Keratinocyte (primary cell): ENCODE data around the gene C12orf60. TPM values are rescaled to one million over a fixed set of nuclear protein-coding genes. Genes with fewer than 3 reads are reported as not detected.

ENCODE experiments used
- DNase-seq: peaks from one replicate; pipeline ENCODE4 v3.0.0-alpha.2; 2011; ENCODE audit warnings: low read depth, missing footprints, low spot score
- FAIRE-seq: peaks from 2 replicates; lab custom pipeline; 2011; peaks lifted over from hg19 to GRCh38; lab: Jason Lieb, UNC
- H2AFZ ChIP-seq: 2 replicates; pipeline ENCODE4 v1.6.0; 2012; ENCODE audit warnings: low read length, control low read depth, inconsistent platforms; ENCODE audit not compliant: control insufficient read depth
- H3K27ac ChIP-seq: 2 replicates; pipeline ENCODE4 v1.5.1; 2011; ENCODE audit warnings: low read length; ENCODE audit not compliant: control insufficient read depth, insufficient read depth
- H3K27me3 ChIP-seq: 3 replicates; pipeline ENCODE4 v1.6.0; 2011; ENCODE audit warnings: low read length; ENCODE audit not compliant: control insufficient read depth, insufficient read depth; ENCODE audit errors: extremely low read depth
- H3K36me3 ChIP-seq, 2 experiments: 2 replicates in 1 of 2; 3 replicates in 1 of 2; pipeline ENCODE4 v1.5.1; 2011; ENCODE audit warnings: low read length in 2 of 2, mild to moderate bottlenecking in 1 of 2; ENCODE audit not compliant: control insufficient read depth in 2 of 2, insufficient read depth in 2 of 2; ENCODE audit errors: extremely low read depth in 1 of 2
- H3K4me1 ChIP-seq: 3 replicates; pipeline ENCODE4 v1.5.1; 2011; ENCODE audit warnings: low read length; ENCODE audit not compliant: control insufficient read depth, insufficient read depth; ENCODE audit errors: extremely low read depth
- H3K4me2 ChIP-seq: 3 replicates; pipeline ENCODE4 v1.6.0; 2011; ENCODE audit warnings: low read depth, low read length; ENCODE audit not compliant: control insufficient read depth, insufficient read depth; ENCODE audit errors: extremely low read depth
- H3K4me3 ChIP-seq, 3 experiments: fragments of 200-600 bp in 1 of 3; sonication (generic) in 1 of 3; 2 replicates in 2 of 3; 3 replicates in 1 of 3; pipeline ENCODE4 v1.5.1; 2011 to 2016; ENCODE audit warnings: low read length in 3 of 3, mild to moderate bottlenecking in 3 of 3, control low read depth in 2 of 3, inconsistent platforms in 1 of 3, low read depth in 1 of 3, mixed read lengths in 1 of 3, mixed run types in 1 of 3, moderate library complexity in 1 of 3; ENCODE audit not compliant: control insufficient read depth in 2 of 3, insufficient read depth in 2 of 3; ENCODE audit errors: extremely low read depth in 1 of 3
- H3K79me2 ChIP-seq: 2 replicates; pipeline ENCODE4 v1.6.0; 2012; ENCODE audit warnings: low read length; ENCODE audit not compliant: control insufficient read depth, insufficient read depth
- H3K9ac ChIP-seq: 3 replicates; pipeline ENCODE4 v1.6.0; 2011; ENCODE audit warnings: low read length; ENCODE audit not compliant: control insufficient read depth, insufficient read depth; ENCODE audit errors: extremely low read depth
- H3K9me1 ChIP-seq: 3 replicates; pipeline ENCODE4 v1.6.0; 2011; ENCODE audit warnings: low read length; ENCODE audit not compliant: control insufficient read depth, insufficient read depth; ENCODE audit errors: extremely low read depth
- H3K9me3 ChIP-seq: 2 replicates; pipeline ENCODE4 v1.5.1; 2012; ENCODE audit warnings: low read depth, low read length; ENCODE audit not compliant: control insufficient read depth
- H4K20me1 ChIP-seq: 3 replicates; pipeline ENCODE4 v1.6.0; 2011; ENCODE audit warnings: low read length; ENCODE audit not compliant: control insufficient read depth, insufficient read depth; ENCODE audit errors: extremely low read depth
- EZH2 ChIP-seq: IDR thresholded peaks from one replicate; pipeline ENCODE4 v1.6.1; 2012; ENCODE audit warnings: inconsistent platforms, mild to moderate bottlenecking, low read length, moderate library complexity
- dilution Hi-C: fragments of 300-500 bp; cut with MboI; formaldehyde crosslinking; loops from one replicate; pipeline ENCODE4 v1.7.0; 2020; ENCODE audit warnings: low sequenced_read_pairs; ENCODE audit not compliant: extremely low pct_ligation_motif_present
- polyA plus RNA-seq, 5 experiments: library from polyadenylated mRNA; depleted of rRNA in 3 of 5; stranded (reverse) in 3 of 5; stranded (forward) in 1 of 5; unstranded in 1 of 5; fragments of >200 nt; gene quantifications; 1 replicate in 1 of 5; 2 replicates in 3 of 5; 3 replicates in 1 of 5; pipeline versions ENCODE4 v1.2.1 to v1.2.3, GENCODE V29; 2011 to 2012; ENCODE audit warnings: missing spikeins in 2 of 5, low read depth in 1 of 5, low replicate concordance in 1 of 5
- TF ChIP-seq, protein P1 (sequence below), 3 experiments: IDR thresholded peaks in 1 of 3; conservative IDR thresholded peaks in 1 of 3; optimal IDR thresholded peaks in 1 of 3; 2 replicates in 2 of 3; 3 replicates in 1 of 3; pipeline versions ENCODE3 to v1.5.1; 2011; ENCODE audit warnings: low read length in 3 of 3, mild to moderate bottlenecking in 3 of 3, moderate library complexity in 2 of 3, control low read depth in 1 of 3, inconsistent platforms in 1 of 3; ENCODE audit not compliant: insufficient read depth in 2 of 3; ENCODE audit errors: extremely low read depth in 1 of 3

C12orf60 gene
- polyA plus RNA-seq, 1 donor (not counting 4 experiments of a cell fraction or from before 2014, with no cell fraction given) = 3.2 TPM

DNA sequence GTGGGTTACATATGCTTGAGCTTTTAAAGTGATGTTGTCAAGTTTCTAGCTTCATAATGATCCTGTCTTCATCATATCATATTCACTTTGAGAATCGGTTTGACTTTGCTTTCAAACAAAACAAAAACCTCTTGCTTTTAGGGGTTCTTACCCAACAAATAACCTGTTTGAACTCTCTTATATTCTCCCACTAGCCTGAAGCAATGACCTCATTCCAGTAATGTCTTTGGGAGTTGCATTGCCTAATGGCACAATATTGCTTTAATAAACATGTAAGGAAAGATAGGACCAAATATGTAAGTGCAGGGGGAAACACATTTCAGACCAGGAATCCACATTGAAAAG is 27.9 kb upstream of the C12orf60 start:
- peak overlapping the region; percentile 75 to 84 (median 80) for H3K4me3 ChIP-seq
- H3K27me3 ChIP-seq = no peaks in the 10 kb centered on the region
- TF ChIP-seq, protein P1, sequence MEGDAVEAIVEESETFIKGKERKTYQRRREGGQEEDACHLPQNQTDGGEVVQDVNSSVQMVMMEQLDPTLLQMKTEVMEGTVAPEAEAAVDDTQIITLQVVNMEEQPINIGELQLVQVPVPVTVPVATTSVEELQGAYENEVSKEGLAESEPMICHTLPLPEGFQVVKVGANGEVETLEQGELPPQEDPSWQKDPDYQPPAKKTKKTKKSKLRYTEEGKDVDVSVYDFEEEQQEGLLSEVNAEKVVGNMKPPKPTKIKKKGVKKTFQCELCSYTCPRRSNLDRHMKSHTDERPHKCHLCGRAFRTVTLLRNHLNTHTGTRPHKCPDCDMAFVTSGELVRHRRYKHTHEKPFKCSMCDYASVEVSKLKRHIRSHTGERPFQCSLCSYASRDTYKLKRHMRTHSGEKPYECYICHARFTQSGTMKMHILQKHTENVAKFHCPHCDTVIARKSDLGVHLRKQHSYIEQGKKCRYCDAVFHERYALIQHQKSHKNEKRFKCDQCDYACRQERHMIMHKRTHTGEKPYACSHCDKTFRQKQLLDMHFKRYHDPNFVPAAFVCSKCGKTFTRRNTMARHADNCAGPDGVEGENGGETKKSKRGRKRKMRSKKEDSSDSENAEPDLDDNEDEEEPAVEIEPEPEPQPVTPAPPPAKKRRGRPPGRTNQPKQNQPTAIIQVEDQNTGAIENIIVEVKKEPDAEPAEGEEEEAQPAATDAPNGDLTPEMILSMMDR (optimal IDR thresholded peaks at IDR 0.05 in 1 of 3, IDR thresholded peaks at IDR 0.05 in 1 of 3, conservative IDR thresholded peaks at IDR 0.05 in 1 of 3; ENCODE audit: extremely low read depth in 1 of 3, insufficient read depth in 2 of 3, low read length in 3 of 3) = no peak
- no peak for TF ChIP-seq EZH2
- no peak for FAIRE-seq
- no peaks in the 10 kb centered on the region for H3K9me3 ChIP-seq
- no peaks in the 10 kb centered on the region for H3K9me1 ChIP-seq
- DNase-seq = no peak
- dilution Hi-C loops = no loop called here
- peaks cover 9% of the 10 kb centered on the region for H3K79me2 ChIP-seq
- no peak overlapping the region for H2AFZ ChIP-seq
- H3K4me2 ChIP-seq = peak overlapping the region; percentile 79
- no peaks in the 10 kb centered on the region for H4K20me1 ChIP-seq
- H3K27ac ChIP-seq = peak overlapping the region; percentile 89
- H3K9ac ChIP-seq = peak overlapping the region; percentile 88
- no peaks in the 10 kb centered on the region for H3K36me3 ChIP-seq
- H3K4me1 ChIP-seq = peaks cover 20% of the 10 kb centered on the region

DNA sequence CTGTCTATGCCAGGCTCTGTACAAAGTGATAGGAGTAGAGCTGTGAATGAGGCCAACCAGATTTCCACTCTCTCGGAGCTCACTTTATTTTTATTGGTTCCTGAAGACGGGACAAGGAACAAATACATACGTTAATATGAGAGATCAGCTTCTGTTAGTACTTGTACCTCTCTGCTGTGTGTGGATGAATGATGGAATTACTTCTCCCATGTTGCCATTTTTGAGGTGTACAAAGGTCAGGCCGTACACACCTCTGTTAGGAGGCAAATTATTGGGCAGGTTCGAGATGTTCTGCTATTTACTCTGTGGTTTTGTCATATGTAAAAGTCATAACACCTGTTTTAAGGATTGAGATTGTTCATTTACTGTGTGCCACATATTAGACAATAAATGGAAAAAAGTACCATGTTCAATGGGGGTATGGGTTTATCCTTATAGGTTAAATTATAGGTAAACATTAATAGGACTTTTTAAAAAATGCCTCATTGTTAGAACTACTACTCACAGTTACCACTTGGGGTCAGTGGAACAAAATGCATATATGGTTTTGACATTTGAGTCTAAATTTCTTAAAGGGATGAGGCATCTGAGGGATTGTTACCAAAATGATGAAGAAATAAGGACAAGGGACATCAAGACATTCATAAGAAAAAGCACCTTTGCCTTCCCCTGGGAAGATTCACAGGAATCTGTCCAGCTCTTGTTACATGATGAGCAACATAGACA is 27.1 kb upstream of the C12orf60 start:
- dilution Hi-C loops = no loop called here
- no peaks in the 10 kb centered on the region for H3K36me3 ChIP-seq
- TF ChIP-seq EZH2 = no peak
- TF ChIP-seq, protein P1 (optimal IDR thresholded peaks at IDR 0.05 in 1 of 3, IDR thresholded peaks at IDR 0.05 in 1 of 3, conservative IDR thresholded peaks at IDR 0.05 in 1 of 3; ENCODE audit: extremely low read depth in 1 of 3, insufficient read depth in 2 of 3, low read length in 3 of 3) = no peak
- peak overlapping the region; percentile 79 for H3K4me2 ChIP-seq
- no peaks in the 10 kb centered on the region for H3K27me3 ChIP-seq
- H2AFZ ChIP-seq = no peak overlapping the region
- H3K4me3 ChIP-seq = no peak overlapping the region
- no peaks in the 10 kb centered on the region for H4K20me1 ChIP-seq
- no peak overlapping the region for H3K27ac ChIP-seq
- H3K9me3 ChIP-seq = no peaks in the 10 kb centered on the region
- H3K4me1 ChIP-seq = peaks cover 20% of the 10 kb centered on the region
- H3K9ac ChIP-seq = no peak overlapping the region
- no peaks in the 10 kb centered on the region for H3K9me1 ChIP-seq
- peaks cover 9% of the 10 kb centered on the region for H3K79me2 ChIP-seq
- DNase-seq = no peak
- no peak for FAIRE-seq
